ENCODE results near the gene ST8SIA1. TPM values are rescaled to one million over a fixed set of nuclear protein-coding genes. Genes with fewer than 3 reads are reported as not detected.
"Not testable (repeated sequence)": the region's sequence is repeated elsewhere in the genome, so short reads cannot be mapped to it uniquely, and the experiment has no call there.

The ST8SIA1 gene, protein sequence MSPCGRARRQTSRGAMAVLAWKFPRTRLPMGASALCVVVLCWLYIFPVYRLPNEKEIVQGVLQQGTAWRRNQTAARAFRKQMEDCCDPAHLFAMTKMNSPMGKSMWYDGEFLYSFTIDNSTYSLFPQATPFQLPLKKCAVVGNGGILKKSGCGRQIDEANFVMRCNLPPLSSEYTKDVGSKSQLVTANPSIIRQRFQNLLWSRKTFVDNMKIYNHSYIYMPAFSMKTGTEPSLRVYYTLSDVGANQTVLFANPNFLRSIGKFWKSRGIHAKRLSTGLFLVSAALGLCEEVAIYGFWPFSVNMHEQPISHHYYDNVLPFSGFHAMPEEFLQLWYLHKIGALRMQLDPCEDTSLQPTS
- total RNA-seq = 10 to 100 TPM in 5 of 8 experiments, 1 to 10 TPM in 1, under 1 TPM in 1, not detected in 1; 0.10 to 31.3 (median 17.6) TPM

DNA sequence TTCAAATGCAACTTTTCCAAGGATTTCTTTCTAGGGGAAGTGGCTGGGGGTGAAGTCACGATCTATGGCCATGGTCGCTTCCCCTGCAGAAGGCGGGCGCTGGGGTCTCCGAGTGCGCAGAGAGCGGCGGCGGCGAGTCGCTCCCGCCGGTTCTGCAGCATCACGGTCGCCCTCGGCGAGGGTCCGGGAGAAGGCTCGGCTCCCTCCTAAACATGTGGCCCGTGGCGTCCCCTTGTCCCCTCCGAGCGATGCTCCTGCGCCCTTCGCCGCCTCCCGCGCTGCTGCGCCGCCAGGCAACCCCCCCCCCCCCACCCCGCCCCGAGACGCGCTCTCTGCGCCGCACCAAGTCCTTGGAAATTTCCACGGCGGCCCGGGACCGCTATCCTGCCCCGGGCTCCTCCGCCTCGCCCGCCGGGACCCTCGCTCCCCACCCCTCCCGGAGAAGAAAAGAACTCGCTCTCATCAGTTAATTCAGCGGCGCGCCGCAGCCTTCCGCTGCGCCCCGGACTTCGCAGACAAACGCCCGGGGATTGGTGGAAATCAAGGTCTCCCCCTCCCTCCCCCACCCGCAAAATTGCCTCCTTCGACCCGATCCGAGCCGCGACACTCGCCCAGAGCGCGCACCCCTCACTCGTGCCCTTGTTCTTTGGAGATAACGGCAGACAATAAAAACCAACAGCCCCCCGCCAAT is at the start of gene ST8SIA1:
ST8SIA1 (minus strand) TSS at position 298 of the 691 bp plus-strand sequence. CDS start 475 bp downstream, outside the sequence.
- in situ Hi-C loops (cut with MboI; ENCODE audit: low pct_unique_long_range_greater_than_20kb in 2 of 9, low sequenced_read_pairs in 9 of 9, unreplicated experiment in 9 of 9) = loop anchor here in 8 of 9 experiments (10.0 to 25.0 kb wide), 3 partner anchors 222 to 247 kb away; no protein-coding TSS in a partner anchor
- Histone ChIP-seq H3K27ac (peak within 1 kb of the TSS; percentile 83 to 84), H3K4me3 (peak within 1 kb of the TSS; percentile 58 to 76 (median 70)), H3K4me1 (replicated peaks in 1 of 2) (peaks cover 6 to 26% of the 10 kb centered on the region in 2 donors)
- ATAC-seq (replicated peaks in 6 of 8) = peak; percentile 13 to 63 (median 22)
- 0 to 2% (median 0%) methylated on average over 8 to 11 of the region's 70 CpGs; no CpG with 5 or more reads in 7 of the 10 experiments for WGBS, 10 experiments

DNA sequence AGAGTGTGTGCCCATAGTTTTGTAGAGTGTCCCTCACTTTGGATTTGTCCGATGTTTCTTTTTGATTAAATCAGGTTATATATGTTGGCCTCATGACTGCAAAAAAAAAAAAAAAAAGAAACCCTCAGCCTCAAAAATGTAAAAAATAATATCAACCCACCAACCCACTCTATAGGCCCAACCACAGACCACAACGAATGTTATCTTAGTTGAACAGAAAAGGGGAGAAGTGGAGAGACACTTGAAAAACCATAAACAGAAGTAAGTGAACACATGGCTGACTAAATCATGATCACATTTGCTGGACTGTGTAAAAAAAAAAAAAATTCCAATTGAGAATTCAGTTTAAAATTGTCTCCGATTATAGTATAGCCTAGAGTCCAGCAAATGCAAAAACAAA is 45.5 kb upstream of the ST8SIA1 start:
- Histone ChIP-seq H3K4me1 (replicated peaks in 1 of 2) (no peaks in the 10 kb centered on the region), H3K27ac (no peak overlapping the region), H3K4me3 (no peak overlapping the region)
- WGBS, 10 experiments = 5 to 95% (median 79%) methylated on average over 1 to 3 of the region's 3 CpGs
- ATAC-seq (replicated peaks in 6 of 8) = no peak
- in situ Hi-C loops (cut with MboI; ENCODE audit: low pct_unique_long_range_greater_than_20kb in 2 of 9, low sequenced_read_pairs in 9 of 9, unreplicated experiment in 9 of 9) = no loop called here

DNA sequence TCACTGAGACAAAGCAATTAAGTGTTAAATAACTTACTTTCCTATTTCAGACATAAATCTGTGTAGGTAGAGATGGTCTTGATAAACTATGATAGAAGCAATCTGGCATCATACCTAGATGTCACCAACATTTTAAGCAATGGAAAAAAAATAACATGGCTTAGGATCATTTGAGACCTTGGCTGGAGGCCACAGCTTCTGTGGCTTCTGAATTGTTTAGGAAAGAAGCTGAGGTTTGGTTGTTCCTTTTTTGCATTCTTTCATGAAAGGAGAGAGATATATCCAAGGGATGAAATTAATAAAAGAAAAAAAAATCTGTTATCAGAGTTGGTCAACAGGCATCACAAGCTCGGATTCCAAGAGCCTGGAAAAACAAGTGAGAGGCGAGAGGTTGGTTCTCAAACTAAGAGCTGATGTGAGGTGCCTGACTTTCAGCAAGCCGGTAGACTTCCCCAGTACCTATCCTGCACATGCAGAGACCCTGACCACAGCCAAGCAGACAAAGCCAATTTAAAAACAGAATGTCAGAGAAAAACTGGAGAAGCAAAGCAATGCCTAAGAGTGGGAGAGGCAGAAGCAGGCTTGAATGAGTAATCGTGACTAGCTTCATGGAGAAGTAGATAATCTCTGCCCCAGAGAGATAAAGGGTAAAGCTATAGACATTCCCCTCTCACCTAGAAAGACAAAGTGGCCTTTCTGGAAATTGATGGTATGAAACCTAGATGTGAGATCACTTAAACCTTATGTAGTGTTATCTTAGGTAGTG is 43.4 kb upstream of the ST8SIA1 start:
- WGBS, 10 experiments = 23 to 100% (median 90%) methylated on average over 1 to 4 of the region's 4 CpGs; no CpG with 5 or more reads in 1 of the 10 experiments
- Histone ChIP-seq H3K4me3 (no peak overlapping the region), H3K27ac (no peak overlapping the region), H3K4me1 (replicated peaks in 1 of 2) (no peaks in the 10 kb centered on the region)
- in situ Hi-C loops (cut with MboI; ENCODE audit: low pct_unique_long_range_greater_than_20kb in 2 of 9, low sequenced_read_pairs in 9 of 9, unreplicated experiment in 9 of 9) = no loop called here
- no peak for ATAC-seq (replicated peaks in 6 of 8)

DNA sequence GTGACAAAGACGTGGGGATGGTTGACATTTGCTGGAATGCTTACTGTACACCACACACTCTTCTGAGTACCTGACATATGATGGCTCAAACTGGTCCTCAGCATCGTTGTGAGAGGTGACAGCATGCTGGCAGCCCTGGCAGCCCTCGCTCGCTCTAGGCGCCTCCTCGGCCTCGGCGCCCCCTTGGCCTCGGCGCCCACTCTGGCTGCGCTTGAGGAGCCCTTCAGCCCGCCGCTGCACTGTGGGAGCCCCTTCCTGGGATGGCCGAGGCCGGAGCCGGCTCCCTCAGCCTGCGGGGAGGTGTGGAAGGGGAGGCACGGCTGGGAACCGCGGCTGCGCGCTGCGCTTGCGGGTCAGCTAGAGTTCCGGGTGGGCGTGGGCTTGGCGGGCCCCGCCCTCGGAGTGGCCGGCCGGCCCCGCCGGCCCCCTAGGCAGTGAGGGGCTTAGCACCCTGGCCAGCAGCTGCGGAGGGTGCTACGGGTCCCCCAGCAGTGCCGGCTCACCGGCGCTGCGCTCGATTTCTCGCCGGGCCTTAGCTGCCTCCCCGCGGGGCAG is 42.2 kb upstream of the ST8SIA1 start:
- ATAC-seq (replicated peaks in 6 of 8); H3K27ac ChIP-seq; in situ Hi-C loops (cut with MboI; ENCODE audit: low pct_unique_long_range_greater_than_20kb in 2 of 9, low sequenced_read_pairs in 9 of 9, unreplicated experiment in 9 of 9); H3K4me3 ChIP-seq; H3K4me1 ChIP-seq (replicated peaks in 1 of 2): not testable (repeated sequence)
- 25 to 100% (median 85%) methylated on average over 1 to 7 of the region's 44 CpGs; no CpG with 5 or more reads in 6 of the 10 experiments for WGBS, 10 experiments

- H3K4me3 ChIP-seq = no peak overlapping the region
- H3K27ac ChIP-seq = no peak overlapping the region
- ATAC-seq (replicated peaks in 6 of 8) = no peak
- WGBS, 10 experiments = 0 to 88% (median 54%) methylated on average over 1 to 2 of the region's 2 CpGs
- in situ Hi-C loops (cut with MboI; ENCODE audit: low pct_unique_long_range_greater_than_20kb in 2 of 9, low sequenced_read_pairs in 9 of 9, unreplicated experiment in 9 of 9) = no loop called here
- no peaks in the 10 kb centered on the region for H3K4me1 ChIP-seq (replicated peaks in 1 of 2)
Measured at GRCh38 chr12:22374508-22374907, 40.0 kb upstream of the ST8SIA1 start.

- in situ Hi-C loops (cut with MboI; ENCODE audit: low pct_unique_long_range_greater_than_20kb in 2 of 9, low sequenced_read_pairs in 9 of 9, unreplicated experiment in 9 of 9) = no loop called here
- Histone ChIP-seq H3K27ac (no peak overlapping the region), H3K4me3 (no peak overlapping the region), H3K4me1 (replicated peaks in 1 of 2) (no peaks in the 10 kb centered on the region)
- no peak for ATAC-seq (replicated peaks in 6 of 8)
Measured at GRCh38 chr12:22372277-22372837, 37.9 kb upstream of the ST8SIA1 start.

GRCh38 chr12:22366181-22366580 is 31.7 kb upstream of the ST8SIA1 start:
- in situ Hi-C loops (cut with MboI; ENCODE audit: low pct_unique_long_range_greater_than_20kb in 2 of 9, low sequenced_read_pairs in 9 of 9, unreplicated experiment in 9 of 9) = no loop called here

DNA sequence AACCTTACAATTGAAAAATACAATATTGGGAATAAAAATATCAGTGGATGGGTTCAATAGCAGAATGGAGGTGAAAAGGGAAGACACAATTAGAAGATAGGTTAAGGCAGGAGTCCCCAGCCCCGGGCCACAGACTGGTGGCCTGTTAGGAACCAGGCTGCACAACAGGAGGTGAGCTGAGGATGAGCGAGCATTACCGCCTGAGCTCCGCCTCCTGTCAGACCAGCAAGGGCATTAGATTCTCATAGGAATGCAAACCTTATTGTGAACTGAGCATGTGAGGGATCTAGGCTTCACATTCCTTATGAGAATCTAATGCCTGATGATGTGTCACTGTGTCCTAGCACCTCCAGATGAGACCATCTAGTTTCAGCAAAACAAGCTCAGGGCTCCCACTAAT is 27.3 kb upstream of the ST8SIA1 start:
- Histone ChIP-seq H3K27ac (no peak overlapping the region), H3K4me1 (replicated peaks in 1 of 2) (no peaks in the 10 kb centered on the region), H3K4me3 (no peak overlapping the region)
- in situ Hi-C loops (cut with MboI; ENCODE audit: low pct_unique_long_range_greater_than_20kb in 2 of 9, low sequenced_read_pairs in 9 of 9, unreplicated experiment in 9 of 9) = no loop called here
- WGBS, 10 experiments = 0 to 61% (median 43%) methylated on average over 1 to 4 of the region's 4 CpGs; no CpG with 5 or more reads in 3 of the 10 experiments
- ATAC-seq (replicated peaks in 6 of 8) = no peak

More at GRCh38 chr12:22366181-22366580, 31.7 kb upstream of the ST8SIA1 start:
- WGBS, 10 experiments = 20 to 100% (median 70%) methylated on average over 1 to 3 of the region's 5 CpGs; no CpG with 5 or more reads in 2 of the 10 experiments
- H3K27ac ChIP-seq = no peak overlapping the region
- H3K4me1 ChIP-seq (replicated peaks in 1 of 2) = no peaks in the 10 kb centered on the region
- no peak overlapping the region for H3K4me3 ChIP-seq
- no peak for ATAC-seq (replicated peaks in 6 of 8)

DNA sequence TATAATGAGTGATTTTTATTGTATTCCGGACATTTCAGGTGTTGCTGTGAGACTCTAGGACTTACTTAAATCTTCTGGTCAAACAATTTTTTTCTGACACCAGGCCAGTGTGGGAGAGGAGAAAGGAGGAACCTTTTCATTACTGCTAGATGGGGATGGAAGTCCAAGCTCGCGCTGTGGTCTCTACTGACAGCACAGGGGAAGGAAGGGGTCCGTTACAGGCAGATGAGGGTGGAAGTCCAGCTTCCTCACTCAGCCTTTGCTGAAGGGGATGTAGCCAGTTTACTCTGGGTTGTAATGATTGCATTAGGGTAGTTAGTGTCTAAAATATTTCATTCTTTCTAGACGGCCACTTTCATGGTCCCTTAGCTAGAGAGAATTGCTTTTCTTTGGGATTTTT is 26.3 kb upstream of the ST8SIA1 start:
- Histone ChIP-seq H3K4me3 (no peak overlapping the region), H3K27ac (no peak overlapping the region), H3K4me1 (replicated peaks in 1 of 2) (no peaks in the 10 kb centered on the region)
- in situ Hi-C loops (cut with MboI; ENCODE audit: low pct_unique_long_range_greater_than_20kb in 2 of 9, low sequenced_read_pairs in 9 of 9, unreplicated experiment in 9 of 9) = no loop called here
- WGBS, 10 experiments = 29 to 100% (median 71%) methylated on average over 1 to 5 of the region's 5 CpGs; no CpG with 5 or more reads in 1 of the 10 experiments
- no peak for ATAC-seq (replicated peaks in 6 of 8)

GRCh38 chr12:22357531-22357930 is 23.0 kb upstream of the ST8SIA1 start:
- 48 to 100% (median 83%) methylated on average over 1 to 3 of the region's 3 CpGs; no CpG with 5 or more reads in 2 of the 10 experiments for WGBS, 10 experiments
- no peak for ATAC-seq (replicated peaks in 6 of 8)

GRCh38 chr12:22356231-22356630 is 21.7 kb upstream of the ST8SIA1 start:
- H3K4me3 ChIP-seq = no peak overlapping the region
- ATAC-seq (replicated peaks in 6 of 8) = no peak
- no peak overlapping the region for H3K27ac ChIP-seq
- 57 to 100% (median 100%) methylated on average over 1 of the region's 1 CpG; no CpG with 5 or more reads in 3 of the 10 experiments for WGBS, 10 experiments
- H3K4me1 ChIP-seq (replicated peaks in 1 of 2) = no peaks in the 10 kb centered on the region
- in situ Hi-C loops (cut with MboI; ENCODE audit: low pct_unique_long_range_greater_than_20kb in 2 of 9, low sequenced_read_pairs in 9 of 9, unreplicated experiment in 9 of 9) = no loop called here

More at GRCh38 chr12:22357531-22357930, 23.0 kb upstream of the ST8SIA1 start:
- in situ Hi-C loops (cut with MboI; ENCODE audit: low pct_unique_long_range_greater_than_20kb in 2 of 9, low sequenced_read_pairs in 9 of 9, unreplicated experiment in 9 of 9) = no loop called here
- H3K4me1 ChIP-seq (replicated peaks in 1 of 2) = no peaks in the 10 kb centered on the region
- no peak overlapping the region for H3K27ac ChIP-seq
- no peak overlapping the region for H3K4me3 ChIP-seq

GRCh38 chr12:22355011-22355580 is 20.6 kb upstream of the ST8SIA1 start:
- no peaks in the 10 kb centered on the region for H3K4me1 ChIP-seq (replicated peaks in 1 of 2)
- no peak for ATAC-seq (replicated peaks in 6 of 8)
- WGBS, 10 experiments = 10 to 96% (median 63%) methylated on average over 2 to 5 of the region's 5 CpGs; no CpG with 5 or more reads in 2 of the 10 experiments
- no peak overlapping the region for H3K27ac ChIP-seq
- H3K4me3 ChIP-seq = no peak overlapping the region
- in situ Hi-C loops (cut with MboI; ENCODE audit: low pct_unique_long_range_greater_than_20kb in 2 of 9, low sequenced_read_pairs in 9 of 9, unreplicated experiment in 9 of 9) = no loop called here

All from motor neuron (in vitro differentiated cells).